ENCODE measurements around the gene OTUB1.

The OTUB1 gene

GRCh38 chr11:64035576-64035975, 49.3 kb downstream of the OTUB1 start, which contains the start of gene FLRT1:
Gene FLRT1 (plus strand): TSS chr11:64035931. CDS start chr11:64116268, 80,337 bp downstream.
- in situ Hi-C loops (cut with MboI; ENCODE audit: low sequenced_read_pairs, unreplicated experiment): no loop called here
- TF ChIP-seq CTCF (IDR thresholded peaks at IDR 0.05; ENCODE audit: borderline replicate concordance, control extremely low read depth, extremely low read depth, insufficient read depth, missing control alignments): no peak
- DNase-seq (ENCODE audit: low spot score): no peak

- no peak for DNase-seq (ENCODE audit: low spot score)
- TF ChIP-seq CTCF (IDR thresholded peaks at IDR 0.05; ENCODE audit: borderline replicate concordance, control extremely low read depth, extremely low read depth, insufficient read depth, missing control alignments): no peak
- in situ Hi-C loops (cut with MboI; ENCODE audit: low sequenced_read_pairs, unreplicated experiment): no loop called here
Measured at GRCh38 chr11:64036087-64037026, 50.1 kb downstream of the OTUB1 start.

DNA sequence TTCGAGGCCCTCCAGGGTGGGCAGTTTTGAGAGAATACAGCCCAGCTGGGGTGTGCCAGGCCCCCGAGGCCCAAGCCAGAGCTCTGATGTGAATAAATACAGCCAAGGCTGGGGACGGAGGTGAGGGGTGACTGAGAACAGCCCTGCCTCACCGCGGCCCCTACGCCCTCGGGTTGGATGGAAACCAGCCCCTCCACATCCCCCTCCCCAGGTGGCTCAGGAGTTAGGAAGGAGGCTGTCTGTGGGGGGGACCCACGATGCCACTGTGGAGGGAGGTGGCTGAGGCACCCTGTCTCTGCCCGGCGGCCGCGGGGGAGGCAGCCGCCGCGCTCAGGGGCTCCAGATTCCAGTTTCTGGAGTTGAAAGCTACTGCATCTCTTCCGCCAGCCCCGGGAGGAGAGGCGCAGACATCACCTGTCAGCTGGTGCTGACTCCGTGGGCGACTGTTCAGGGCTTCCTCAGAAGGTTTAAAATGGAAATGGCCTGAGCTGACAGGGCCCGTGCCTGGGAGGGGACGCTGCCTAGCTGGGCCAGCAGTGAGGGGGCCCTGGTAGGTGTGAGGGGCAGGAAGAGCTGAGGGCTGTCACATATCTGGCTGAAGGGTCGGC, 50.9 kb downstream of the OTUB1 start:
- no peak for TF ChIP-seq CTCF (IDR thresholded peaks at IDR 0.05; ENCODE audit: borderline replicate concordance, control extremely low read depth, extremely low read depth, insufficient read depth, missing control alignments)
- in situ Hi-C loops (cut with MboI; ENCODE audit: low sequenced_read_pairs, unreplicated experiment): no loop called here
- DNase-seq (ENCODE audit: low spot score): peak; percentile 46

DNA sequence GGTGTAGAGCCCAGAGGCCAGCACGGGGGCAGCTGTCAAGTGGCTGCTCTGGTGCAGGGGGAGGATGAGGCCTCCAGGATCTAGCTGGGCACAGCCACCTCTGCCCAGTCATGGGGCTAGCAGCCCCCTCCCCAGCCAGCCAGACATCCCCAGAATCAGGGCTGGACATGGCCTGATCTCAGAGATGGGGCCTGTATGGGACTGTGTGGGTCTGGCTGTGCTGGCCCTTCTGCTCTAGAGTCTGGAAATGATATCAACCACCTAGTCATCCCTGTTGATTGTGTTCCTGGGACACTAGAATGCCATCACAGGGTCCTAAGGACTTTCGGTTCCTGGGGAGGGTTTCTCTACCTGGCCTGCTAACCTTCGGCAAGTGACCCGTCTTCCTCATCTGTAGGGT, 52.3 kb downstream of the OTUB1 start:
- TF ChIP-seq CTCF (IDR thresholded peaks at IDR 0.05; ENCODE audit: borderline replicate concordance, control extremely low read depth, extremely low read depth, insufficient read depth, missing control alignments): no peak
- DNase-seq (ENCODE audit: low spot score): no peak
- in situ Hi-C loops (cut with MboI; ENCODE audit: low sequenced_read_pairs, unreplicated experiment): no loop called here

DNA sequence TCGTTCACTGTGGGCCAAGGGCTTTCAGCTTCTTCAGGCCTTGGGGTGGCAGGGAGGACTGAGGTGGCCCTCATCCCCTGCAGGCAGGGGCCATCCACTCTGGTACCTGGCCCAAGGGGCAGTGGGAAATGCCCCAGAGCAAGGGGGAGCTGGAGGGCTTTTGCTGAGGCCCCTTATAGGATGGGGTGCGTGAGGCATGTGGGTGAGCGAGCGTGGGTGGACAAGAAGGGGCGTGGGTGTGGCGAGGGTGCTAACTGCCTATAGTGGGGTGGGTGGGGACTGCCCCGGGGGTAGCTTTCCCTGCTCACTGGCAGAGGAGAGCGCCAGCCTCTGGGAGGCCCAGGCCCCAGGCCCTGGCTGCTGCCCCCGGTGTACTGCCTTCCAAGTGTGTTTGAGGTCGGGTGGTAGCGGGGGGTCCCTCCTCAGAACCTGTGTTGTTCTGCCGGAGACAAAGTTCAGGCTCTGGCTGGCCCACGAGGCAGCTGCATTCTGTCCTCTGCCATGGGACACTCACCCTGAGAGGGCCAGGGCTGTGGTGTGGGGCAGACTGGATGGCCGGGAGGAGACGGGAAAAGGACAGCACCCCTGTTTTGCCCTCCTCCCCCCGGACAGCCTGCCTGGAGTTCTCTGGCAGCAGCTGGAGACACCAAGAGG, 52.9 kb downstream of the OTUB1 start:
- DNase-seq (ENCODE audit: low spot score): no peak
- in situ Hi-C loops (cut with MboI; ENCODE audit: low sequenced_read_pairs, unreplicated experiment): no loop called here

More for the DNA sequence above, 52.9 kb downstream of the OTUB1 start:
- TF ChIP-seq CTCF (IDR thresholded peaks at IDR 0.05; ENCODE audit: borderline replicate concordance, control extremely low read depth, extremely low read depth, insufficient read depth, missing control alignments): no peak

Measured in GM13976 (cell line).